Peyer's patch (tissue), 4 donors: ENCODE data around the gene B3GAT2. TPM values are rescaled to one million over a fixed set of nuclear protein-coding genes. Genes with fewer than 3 reads are reported as not detected.

Source experiments
- DNase-seq, 3 donors: peaks; one replicate each; pipeline ENCODE4 v3.0.0-alpha.2; 2017 to 2019
- H3K27ac ChIP-seq, 4 donors: fragments of 200-600 bp; sonication (generic); one replicate each; pipeline ENCODE4 v1.5.1; 2016 to 2019
- H3K27me3 ChIP-seq, 2 donors: fragments of 200-600 bp; sonication (generic); one replicate each; pipeline ENCODE4 v1.5.1; 2019
- H3K36me3 ChIP-seq, 3 donors: fragments of 200-600 bp; sonication (generic); one replicate each; pipeline ENCODE4 v1.5.1; 2016 to 2019
- H3K4me1 ChIP-seq, 4 donors: fragments of 200-600 bp; sonication (generic); one replicate each; pipeline ENCODE4 v1.5.1; 2016 to 2019
- H3K4me3 ChIP-seq, 4 donors: fragments of 200-600 bp; sonication (generic); 1 replicate in 3 of 4; 2 replicates in 1 of 4; pipeline ENCODE4 v1.5.1; 2016 to 2019; ENCODE audit warnings: mild to moderate bottlenecking in 1 of 4
- H3K9me3 ChIP-seq, 4 donors: fragments of 200-600 bp; sonication (generic); one replicate each; pipeline ENCODE4 v1.5.1; 2016 to 2019; ENCODE audit warnings: mild to moderate bottlenecking in 1 of 4
- CTCF ChIP-seq, 6 experiments: fragments of 450-650 bp in 4 of 6; fragments of 200-600 bp in 2 of 6; sonication (generic) in 1 of 6; IDR thresholded peaks; one replicate each; pipeline ENCODE4 v1.5.1; 2017 to 2019; ENCODE audit warnings: antibody characterized with exemption in 6 of 6, mild to moderate bottlenecking in 3 of 6, moderate library complexity in 1 of 6
- POLR2A ChIP-seq, 2 donors: fragments of 450-650 bp; IDR thresholded peaks; one replicate each; pipeline ENCODE4 v1.5.1; 2017; ENCODE audit warnings: antibody characterized with exemption in 2 of 2, mild to moderate bottlenecking in 2 of 2, moderate library complexity in 2 of 2
- total RNA-seq, 4 donors: library from RNA; depleted of rRNA; stranded (reverse); fragments of >200 nt; gene quantifications; one replicate each; pipeline ENCODE4 v1.1.0, GENCODE V29; 2016

B3GAT2 gene
- total RNA-seq, 4 donors from 2014 or later = not detected

- Histone ChIP-seq H3K9me3 (no peaks in the 10 kb centered on the region), H3K27ac (no peak overlapping the region), H3K4me1 (no peaks in the 10 kb centered on the region), H3K27me3 (no peaks in the 10 kb centered on the region), H3K4me3 (no peak overlapping the region), H3K36me3 (no peaks in the 10 kb centered on the region)
- DNase-seq = no peak
- TF ChIP-seq CTCF (IDR thresholded peaks at IDR 0.05) = no peak
- TF ChIP-seq POLR2A (IDR thresholded peaks at IDR 0.05) = no peak
These were observed 62.9 kb downstream of the B3GAT2 start for GRCh38 chr6:70894001-70894400.

- Histone ChIP-seq H3K36me3 (no peaks in the 10 kb centered on the region), H3K9me3 (no peaks in the 10 kb centered on the region), H3K27ac (no peak overlapping the region), H3K27me3 (no peaks in the 10 kb centered on the region), H3K4me1 (no peaks in the 10 kb centered on the region), H3K4me3 (no peak overlapping the region)
- no peak for DNase-seq
- no peak for TF ChIP-seq CTCF (IDR thresholded peaks at IDR 0.05)
- TF ChIP-seq POLR2A (IDR thresholded peaks at IDR 0.05) = no peak
These were observed 67.6 kb downstream of the B3GAT2 start for GRCh38 chr6:70889270-70889669.

- Histone ChIP-seq H3K27ac (no peak overlapping the region), H3K36me3 (no peaks in the 10 kb centered on the region), H3K4me1 (no peaks in the 10 kb centered on the region), H3K27me3 (no peaks in the 10 kb centered on the region), H3K9me3 (no peaks in the 10 kb centered on the region), H3K4me3 (no peak overlapping the region)
- TF ChIP-seq POLR2A (IDR thresholded peaks at IDR 0.05) = no peak
- TF ChIP-seq CTCF (IDR thresholded peaks at IDR 0.05) = no peak
- no peak for DNase-seq
These were observed 70.2 kb downstream of the B3GAT2 start for GRCh38 chr6:70886661-70887060.

GRCh38 chr6:70886071-70886470 lies 70.8 kb downstream of the B3GAT2 start:
- Histone ChIP-seq H3K4me3 (no peak overlapping the region), H3K27ac (no peak overlapping the region), H3K27me3 (no peaks in the 10 kb centered on the region), H3K4me1 (no peaks in the 10 kb centered on the region), H3K36me3 (no peaks in the 10 kb centered on the region), H3K9me3 (no peaks in the 10 kb centered on the region)
- no peak for DNase-seq
- TF ChIP-seq CTCF (IDR thresholded peaks at IDR 0.05) (no peak), POLR2A (IDR thresholded peaks at IDR 0.05) (no peak)

- peak; percentile 58 to 91 (median 83) for TF ChIP-seq CTCF (IDR thresholded peaks at IDR 0.05)
- TF ChIP-seq POLR2A (IDR thresholded peaks at IDR 0.05) = no peak
- Histone ChIP-seq H3K27ac (no peak overlapping the region), H3K36me3 (no peaks in the 10 kb centered on the region), H3K27me3 (no peaks in the 10 kb centered on the region), H3K9me3 (no peaks in the 10 kb centered on the region), H3K4me3 (no peak overlapping the region), H3K4me1 (no peaks in the 10 kb centered on the region)
- peak in 2 of 3 donors; percentile 28 to 67 for DNase-seq
These were observed 72.5 kb downstream of the B3GAT2 start for GRCh38 chr6:70884074-70884983.
